Activated naive CD4-positive, alpha-beta T cell treated with anti-CD3 and anti-CD28 coated beads for 36 hours (primary cell): Measurements from ENCODE around the gene RIMS1. TPM values are rescaled to one million over a fixed set of nuclear protein-coding genes. Genes with fewer than 3 reads are reported as not detected.

Source experiments
- CTCF ChIA-PET: fragments of 350-600 bp; sonication (Branson Sonifier 250); formaldehyde crosslinking; loops from one replicate; lab custom pipeline; 2021; ENCODE audit warnings: antibody characterized with exemption; lab: Charles Lee
- DNase-seq: peaks from one replicate; pipeline ENCODE4 v3.0.0-alpha.2; 2020
- H3K27ac Mint-ChIP-seq: one replicate; pipeline ENCODE4 v1.8.0; 2021; ENCODE audit warnings: mild to moderate bottlenecking, mixed read lengths
- H3K27me3 Mint-ChIP-seq: one replicate; pipeline ENCODE4 v1.8.0; 2021; ENCODE audit warnings: low read depth, mixed read lengths
- H3K36me3 Mint-ChIP-seq: one replicate; pipeline ENCODE4 v1.8.0; 2021; ENCODE audit warnings: low read depth, mixed read lengths
- H3K4me1 Mint-ChIP-seq: one replicate; pipeline ENCODE4 v1.8.0; 2021; ENCODE audit warnings: low read depth, mixed read lengths
- H3K4me3 Mint-ChIP-seq: one replicate; pipeline ENCODE4 v1.8.0; 2021; ENCODE audit warnings: mild to moderate bottlenecking, moderate library complexity, mixed read lengths
- H3K9me3 Mint-ChIP-seq: one replicate; pipeline ENCODE4 v1.8.0; 2021; ENCODE audit warnings: mixed read lengths
- intact Hi-C: fragments of 100-400 bp; cut with micrococcal nuclease; formaldehyde crosslinking; loops from one replicate; pipeline ENCODE4 v1.15.1; 2023
- total RNA-seq, 2 experiments: library from RNA; stranded (reverse); gene quantifications; one replicate each; pipeline ENCODE4 v1.2.3, GENCODE V29; 2021

Gene RIMS1
- total RNA-seq, 2 experiments from 2014 or later, result not detected

DNA sequence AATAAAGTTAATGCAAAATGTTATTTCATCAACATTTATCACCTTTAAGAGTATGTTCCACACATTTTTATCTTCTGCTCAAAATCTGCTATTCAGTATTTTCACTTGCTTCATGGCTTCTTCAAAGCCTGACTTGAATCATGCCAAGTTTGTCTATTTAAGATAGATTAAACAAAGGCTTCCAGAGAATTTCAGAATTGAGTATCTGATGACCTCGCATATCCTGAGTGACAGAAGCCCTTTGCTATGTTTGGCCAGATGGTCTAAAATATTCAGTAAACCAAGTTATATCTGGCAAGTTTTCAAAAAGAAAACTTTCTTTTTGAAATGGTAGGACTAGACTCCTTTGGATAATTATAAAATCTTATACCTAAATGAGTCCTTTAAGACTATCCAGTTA lies 386.6 kb downstream of the RIMS1 start:
- intact Hi-C loops, result no loop called here
- no peak for DNase-seq
- Mint-ChIP-seq H3K27me3 (no peaks in the 10 kb centered on the region), H3K27ac (no peak overlapping the region), H3K9me3 (no peaks in the 10 kb centered on the region), H3K4me3 (no peak overlapping the region), H3K36me3 (no peaks in the 10 kb centered on the region), H3K4me1 (no peaks in the 10 kb centered on the region)
- CTCF ChIA-PET, result no interaction called here

DNA sequence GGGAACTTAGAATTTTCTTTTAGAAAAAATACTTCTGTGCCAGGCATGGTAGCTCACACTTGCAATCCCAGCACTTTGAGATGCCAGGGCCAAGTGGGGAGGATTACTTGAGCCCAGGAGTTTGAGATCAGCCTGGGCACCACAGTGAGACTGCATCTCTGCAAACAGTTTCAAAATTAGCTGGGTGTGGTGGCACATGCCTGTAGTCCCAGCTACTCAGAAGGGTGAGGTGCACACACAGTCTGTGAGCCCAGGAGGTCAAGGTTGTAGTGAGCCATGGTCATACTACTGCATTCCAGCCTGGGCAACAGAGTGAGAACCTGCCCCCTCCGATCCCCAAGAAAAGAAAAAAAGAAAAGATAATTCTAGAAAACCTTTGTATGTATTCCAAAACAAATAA lies 389.5 kb downstream of the RIMS1 start:
- CTCF ChIA-PET, result no interaction called here
- DNase-seq, result no peak
- Mint-ChIP-seq H3K4me3 (no peak overlapping the region), H3K36me3 (no peaks in the 10 kb centered on the region), H3K27ac (no peak overlapping the region), H3K9me3 (no peaks in the 10 kb centered on the region), H3K27me3 (no peaks in the 10 kb centered on the region), H3K4me1 (no peaks in the 10 kb centered on the region)
- intact Hi-C loops, result no loop called here

DNA sequence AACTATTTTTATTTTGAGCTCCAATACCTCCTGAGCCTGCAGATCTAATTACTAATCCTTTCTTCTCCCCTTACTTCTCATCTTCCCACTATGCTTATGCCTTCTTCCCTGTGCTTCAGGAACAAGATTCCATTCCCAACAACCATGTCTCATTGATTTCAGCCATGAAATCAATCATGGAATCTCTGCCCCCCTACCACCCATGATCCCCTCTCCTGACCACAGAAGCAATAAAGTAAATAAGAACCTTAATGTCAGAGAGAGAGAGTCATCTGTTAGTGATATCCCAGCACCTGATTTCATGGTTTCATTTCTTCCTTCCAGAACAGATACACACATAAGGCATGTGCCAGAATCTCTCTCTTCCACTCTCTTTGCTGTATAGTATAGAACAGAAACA lies 395.9 kb downstream of the RIMS1 start:
- intact Hi-C loops, result no loop called here
- Mint-ChIP-seq H3K27me3 (peaks cover 2% of the 10 kb centered on the region), H3K4me3 (no peak overlapping the region), H3K36me3 (no peaks in the 10 kb centered on the region), H3K4me1 (no peaks in the 10 kb centered on the region), H3K27ac (no peak overlapping the region), H3K9me3 (peaks cover 2% of the 10 kb centered on the region)
- no peak for DNase-seq
- CTCF ChIA-PET, result no interaction called here

DNA sequence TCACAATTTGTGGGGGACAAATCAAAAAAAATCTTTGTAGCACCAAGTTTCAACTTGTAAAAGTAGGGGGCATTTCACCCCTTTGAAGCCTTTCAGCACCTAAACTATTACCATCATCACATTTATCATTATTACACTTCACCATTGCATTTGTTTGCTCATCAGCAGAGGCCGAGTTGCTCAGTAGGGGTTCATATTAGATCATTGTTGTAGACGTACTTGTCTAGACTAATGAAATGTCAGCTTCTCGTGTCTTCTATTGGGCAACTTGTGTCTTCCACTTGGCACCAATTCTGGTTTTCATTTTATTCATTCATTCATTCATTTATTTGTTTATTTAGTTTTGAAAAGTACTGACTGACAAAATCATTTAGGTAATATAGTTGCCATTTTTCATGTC lies 397.2 kb downstream of the RIMS1 start:
- Mint-ChIP-seq H3K27ac (no peak overlapping the region), H3K4me1 (no peaks in the 10 kb centered on the region), H3K4me3 (no peak overlapping the region), H3K9me3 (peaks cover 2% of the 10 kb centered on the region), H3K27me3 (peaks cover 2% of the 10 kb centered on the region), H3K36me3 (no peaks in the 10 kb centered on the region)
- CTCF ChIA-PET, result no interaction called here
- DNase-seq, result no peak
- intact Hi-C loops, result no loop called here

DNA sequence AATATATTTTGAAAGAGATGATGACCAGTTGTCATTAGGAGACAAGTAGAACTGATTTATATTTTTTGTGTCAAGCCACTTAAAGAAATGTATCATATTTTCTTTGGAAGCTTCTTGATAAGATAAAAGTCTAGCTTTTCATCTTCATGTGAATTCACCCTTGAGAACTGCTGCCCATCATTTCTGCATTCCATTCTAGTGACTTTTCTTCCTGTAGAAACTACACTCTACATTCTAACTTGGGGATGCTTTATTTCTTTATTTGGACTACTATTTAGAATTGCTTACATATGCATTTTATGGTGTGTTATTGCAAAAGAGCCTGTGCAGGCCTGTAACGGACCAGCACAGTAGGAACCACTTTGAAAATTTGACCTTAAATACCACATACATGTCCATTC lies 400.6 kb downstream of the RIMS1 start:
- intact Hi-C loops, result no loop called here
- Mint-ChIP-seq H3K27ac (no peak overlapping the region), H3K9me3 (peaks cover 2% of the 10 kb centered on the region)

DNA sequence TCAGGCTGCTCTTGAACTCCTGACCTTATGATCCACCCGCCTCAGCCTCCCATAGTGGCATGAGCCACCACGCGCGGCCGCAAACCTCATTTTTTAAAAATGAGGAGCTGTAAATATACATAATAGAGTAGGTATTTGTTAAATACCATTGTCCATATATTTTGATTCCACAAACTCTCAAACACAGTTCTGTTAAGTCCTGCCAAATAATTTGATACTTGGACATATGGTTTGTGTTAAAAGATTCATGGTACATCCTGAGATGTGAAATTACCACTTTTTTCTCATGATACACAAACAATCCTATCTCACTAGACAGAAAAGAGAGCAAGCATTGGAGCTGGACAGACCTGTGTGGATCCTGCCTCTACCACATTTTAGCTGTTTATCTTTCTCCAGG lies 401.5 kb downstream of the RIMS1 start:
- H3K4me3 Mint-ChIP-seq, result no peak overlapping the region
- peaks cover 2% of the 10 kb centered on the region for H3K27me3 Mint-ChIP-seq
- CTCF ChIA-PET, result no interaction called here
- intact Hi-C loops, result no loop called here
- H3K36me3 Mint-ChIP-seq, result no peaks in the 10 kb centered on the region
- no peaks in the 10 kb centered on the region for H3K4me1 Mint-ChIP-seq
- peaks cover 2% of the 10 kb centered on the region for H3K9me3 Mint-ChIP-seq
- H3K27ac Mint-ChIP-seq, result no peak overlapping the region
- no peak for DNase-seq

More for the DNA sequence above, 400.6 kb downstream of the RIMS1 start:
- no peak for DNase-seq
- Mint-ChIP-seq H3K27me3 (peaks cover 2% of the 10 kb centered on the region), H3K4me3 (no peak overlapping the region), H3K36me3 (no peaks in the 10 kb centered on the region), H3K4me1 (no peaks in the 10 kb centered on the region)
- CTCF ChIA-PET, result no interaction called here

DNA sequence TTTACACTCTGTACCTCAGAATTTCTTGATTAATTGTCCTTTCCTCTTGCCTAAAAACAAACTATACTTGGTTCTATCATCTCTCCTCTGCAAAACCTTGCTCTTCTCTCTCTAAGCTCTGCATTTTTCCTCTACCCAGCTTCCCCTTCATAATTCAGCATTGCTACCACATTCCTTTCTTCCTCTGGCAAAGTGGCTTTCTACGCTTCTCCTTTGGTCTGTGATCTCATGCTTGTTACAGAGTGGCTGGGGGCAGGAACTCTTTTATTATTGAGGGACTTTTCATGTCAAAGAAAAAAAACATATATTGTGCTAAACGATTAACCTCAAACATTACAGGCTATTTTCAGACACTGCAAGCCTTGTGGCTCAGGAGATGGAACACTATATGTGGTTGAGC lies 402.2 kb downstream of the RIMS1 start:
- peaks cover 2% of the 10 kb centered on the region for H3K9me3 Mint-ChIP-seq
- H3K4me1 Mint-ChIP-seq, result no peaks in the 10 kb centered on the region
- CTCF ChIA-PET, result no interaction called here
- no peak overlapping the region for H3K4me3 Mint-ChIP-seq
- DNase-seq, result no peak
- H3K36me3 Mint-ChIP-seq, result no peaks in the 10 kb centered on the region
- H3K27me3 Mint-ChIP-seq, result peaks cover under 1% of the 10 kb centered on the region
- no peak overlapping the region for H3K27ac Mint-ChIP-seq
- intact Hi-C loops, result no loop called here

DNA sequence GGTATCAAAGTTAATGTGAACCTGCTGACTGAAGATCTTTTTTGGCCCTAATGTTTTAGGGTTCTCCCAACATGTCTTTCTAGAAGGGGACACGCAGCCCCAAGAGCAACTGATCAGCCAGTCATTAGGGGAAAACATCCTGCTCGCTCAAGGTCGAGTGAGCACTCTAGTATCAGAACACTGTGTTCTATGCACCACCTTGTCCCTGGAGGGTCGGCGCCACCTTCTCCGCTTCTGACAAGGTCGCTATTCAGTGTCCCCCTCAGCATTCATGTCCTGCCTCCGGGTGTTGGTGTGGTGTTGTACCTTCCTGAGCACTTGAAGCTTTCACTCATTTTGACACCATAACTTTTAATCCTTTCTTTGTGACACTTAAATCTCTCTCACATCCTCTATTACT lies 404.3 kb downstream of the RIMS1 start:
- Mint-ChIP-seq H3K36me3 (no peaks in the 10 kb centered on the region), H3K4me1 (no peaks in the 10 kb centered on the region), H3K27me3 (no peaks in the 10 kb centered on the region), H3K9me3 (no peaks in the 10 kb centered on the region), H3K4me3 (no peak overlapping the region), H3K27ac (no peak overlapping the region)
- intact Hi-C loops, result no loop called here
- CTCF ChIA-PET, result no interaction called here
- DNase-seq, result no peak

DNA sequence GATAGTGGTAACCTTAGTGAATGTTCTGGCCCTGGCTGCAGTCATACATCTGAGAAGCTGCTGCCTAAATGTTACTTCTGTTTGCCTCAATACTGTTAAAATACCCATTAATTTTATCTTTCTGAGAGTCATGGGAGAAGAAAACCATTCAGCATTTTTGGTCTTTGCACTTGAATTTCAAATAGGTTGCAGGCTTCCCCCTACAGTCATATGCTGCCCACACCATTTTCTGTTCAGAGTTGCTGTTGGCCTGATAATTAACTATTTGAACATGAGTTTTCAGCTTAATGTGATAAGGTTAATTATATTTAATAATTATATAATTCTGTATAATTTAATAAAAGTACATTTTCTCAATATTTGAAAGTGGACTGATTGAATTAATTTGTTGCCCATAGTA lies 410.0 kb downstream of the RIMS1 start:
- H3K4me1 Mint-ChIP-seq, result no peaks in the 10 kb centered on the region
- intact Hi-C loops, result no loop called here
- H3K4me3 Mint-ChIP-seq, result no peak overlapping the region
- no peaks in the 10 kb centered on the region for H3K9me3 Mint-ChIP-seq
- no peak overlapping the region for H3K27ac Mint-ChIP-seq
- no peaks in the 10 kb centered on the region for H3K27me3 Mint-ChIP-seq
- no peak for DNase-seq
- H3K36me3 Mint-ChIP-seq, result no peaks in the 10 kb centered on the region
- CTCF ChIA-PET, result no interaction called here

DNA sequence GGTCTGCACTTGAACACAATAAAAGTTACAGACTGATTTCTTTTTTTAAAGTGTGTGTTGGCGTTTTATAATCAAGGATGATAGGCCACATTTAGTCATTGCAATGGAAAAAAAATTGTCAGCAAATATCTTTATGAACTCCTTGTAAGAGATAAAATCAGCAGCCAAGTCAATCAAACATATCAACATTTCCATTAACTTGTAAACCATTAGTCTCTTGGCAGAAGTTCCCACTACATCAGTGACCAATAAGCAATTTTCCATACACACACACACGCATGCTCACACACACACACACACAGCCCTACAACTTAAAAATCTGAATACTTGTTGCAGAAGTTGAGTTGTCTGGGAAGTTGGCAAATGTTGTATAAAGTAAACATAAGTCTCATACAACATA lies 419.6 kb downstream of the RIMS1 start:
- H3K27me3 Mint-ChIP-seq, result no peaks in the 10 kb centered on the region
- H3K36me3 Mint-ChIP-seq, result no peaks in the 10 kb centered on the region
- H3K27ac Mint-ChIP-seq, result no peak overlapping the region
- no peak overlapping the region for H3K4me3 Mint-ChIP-seq
- H3K9me3 Mint-ChIP-seq, result no peaks in the 10 kb centered on the region
- no peak for DNase-seq
- no peaks in the 10 kb centered on the region for H3K4me1 Mint-ChIP-seq
- intact Hi-C loops, result no loop called here
- CTCF ChIA-PET, result no interaction called here

DNA sequence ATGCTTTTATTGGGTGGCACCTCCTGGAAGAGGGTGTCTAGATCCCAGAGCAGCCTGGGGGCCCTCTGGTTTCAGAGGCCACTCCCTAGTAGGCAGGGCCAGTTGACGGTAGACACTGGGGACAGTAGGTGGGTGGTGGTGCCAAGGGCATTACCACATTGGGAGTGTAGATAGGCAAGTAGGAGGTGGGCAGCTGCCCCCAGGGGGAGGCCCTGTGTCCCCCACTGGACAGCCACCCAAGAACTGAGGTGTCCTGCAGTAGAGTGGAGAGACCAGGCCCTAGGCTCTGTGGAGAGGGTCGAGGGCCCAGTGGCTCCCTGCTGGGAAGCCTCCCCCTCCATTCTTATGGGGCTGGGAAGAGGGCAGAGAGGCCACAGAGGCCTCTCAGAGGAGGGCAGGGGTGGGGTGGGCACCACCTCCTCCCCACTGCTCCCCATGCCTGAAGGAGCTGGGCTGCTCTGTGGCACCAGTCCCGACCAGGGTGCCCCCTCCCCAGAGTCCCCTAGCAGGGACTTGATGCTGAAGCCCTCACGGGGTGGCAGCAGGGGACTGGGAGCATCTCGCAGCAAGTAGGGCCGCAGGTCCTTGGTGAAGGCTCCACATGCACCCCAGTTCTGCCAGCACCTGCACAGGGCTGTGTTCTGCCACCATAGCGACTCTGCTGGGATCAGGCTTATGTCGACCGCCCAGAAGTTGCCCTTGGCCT lies 430.5 kb downstream of the RIMS1 start:
- Mint-ChIP-seq H3K27ac (no peak overlapping the region), H3K4me1 (no peaks in the 10 kb centered on the region), H3K27me3 (no peaks in the 10 kb centered on the region), H3K36me3 (no peaks in the 10 kb centered on the region), H3K4me3 (no peak overlapping the region), H3K9me3 (no peaks in the 10 kb centered on the region)
- DNase-seq, result no peak
- CTCF ChIA-PET, result interaction anchor here (0.5 kb wide), 1 partner anchor 1127 kb away, joined by 3 read pairs; no protein-coding TSS in a partner anchor
- intact Hi-C loops, result no loop called here

DNA sequence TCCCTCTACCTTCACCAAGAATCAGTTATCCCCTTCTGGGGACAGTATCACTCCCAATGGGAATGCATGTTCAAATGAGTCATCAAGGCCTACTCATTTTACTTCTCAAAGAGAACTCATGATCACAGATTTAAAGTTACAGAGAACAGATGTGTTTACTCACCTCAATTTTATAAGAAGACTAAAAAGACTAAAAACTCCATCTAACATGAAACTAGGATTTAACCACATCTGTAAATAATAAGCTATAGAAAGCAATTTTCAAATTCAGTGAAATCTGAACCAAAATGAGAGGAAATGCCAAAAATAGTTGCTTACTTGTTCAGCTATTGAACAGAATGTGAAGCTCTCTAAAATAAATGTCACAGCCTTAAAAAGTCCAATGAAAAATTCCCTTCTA lies 435.4 kb downstream of the RIMS1 start:
- H3K27me3 Mint-ChIP-seq, result peaks cover 4% of the 10 kb centered on the region
- intact Hi-C loops, result no loop called here
- H3K4me1 Mint-ChIP-seq, result no peaks in the 10 kb centered on the region
- H3K36me3 Mint-ChIP-seq, result no peaks in the 10 kb centered on the region
- no peaks in the 10 kb centered on the region for H3K9me3 Mint-ChIP-seq
- no peak overlapping the region for H3K4me3 Mint-ChIP-seq
- H3K27ac Mint-ChIP-seq, result no peak overlapping the region
- DNase-seq, result no peak
- CTCF ChIA-PET, result no interaction called here

DNA sequence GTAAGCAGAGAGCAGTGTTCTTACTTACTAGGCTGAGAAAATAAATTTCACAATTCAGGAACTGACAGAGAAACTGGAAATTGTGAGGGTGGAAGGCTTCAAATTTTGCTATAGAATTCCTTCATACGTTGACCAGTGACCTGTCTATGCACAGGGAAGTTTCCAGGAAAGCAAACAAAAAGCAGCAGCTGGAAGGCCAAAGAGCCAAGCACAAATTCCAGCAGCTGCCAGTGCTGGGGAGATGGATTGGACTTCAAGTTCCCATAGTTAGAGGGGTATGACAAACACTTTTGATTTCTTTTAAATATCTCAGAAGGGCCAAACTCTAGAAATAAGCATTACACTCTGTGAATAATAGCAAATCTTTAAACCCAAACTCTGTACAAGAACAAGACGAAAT lies 436.4 kb downstream of the RIMS1 start:
- intact Hi-C loops, result no loop called here
- CTCF ChIA-PET, result no interaction called here
- Mint-ChIP-seq H3K4me1 (no peaks in the 10 kb centered on the region), H3K27ac (no peak overlapping the region), H3K9me3 (no peaks in the 10 kb centered on the region), H3K27me3 (peaks cover 5% of the 10 kb centered on the region), H3K36me3 (no peaks in the 10 kb centered on the region), H3K4me3 (no peak overlapping the region)
- no peak for DNase-seq
